ENCODE data around the gene QSOX1.

Gene QSOX1

DNA sequence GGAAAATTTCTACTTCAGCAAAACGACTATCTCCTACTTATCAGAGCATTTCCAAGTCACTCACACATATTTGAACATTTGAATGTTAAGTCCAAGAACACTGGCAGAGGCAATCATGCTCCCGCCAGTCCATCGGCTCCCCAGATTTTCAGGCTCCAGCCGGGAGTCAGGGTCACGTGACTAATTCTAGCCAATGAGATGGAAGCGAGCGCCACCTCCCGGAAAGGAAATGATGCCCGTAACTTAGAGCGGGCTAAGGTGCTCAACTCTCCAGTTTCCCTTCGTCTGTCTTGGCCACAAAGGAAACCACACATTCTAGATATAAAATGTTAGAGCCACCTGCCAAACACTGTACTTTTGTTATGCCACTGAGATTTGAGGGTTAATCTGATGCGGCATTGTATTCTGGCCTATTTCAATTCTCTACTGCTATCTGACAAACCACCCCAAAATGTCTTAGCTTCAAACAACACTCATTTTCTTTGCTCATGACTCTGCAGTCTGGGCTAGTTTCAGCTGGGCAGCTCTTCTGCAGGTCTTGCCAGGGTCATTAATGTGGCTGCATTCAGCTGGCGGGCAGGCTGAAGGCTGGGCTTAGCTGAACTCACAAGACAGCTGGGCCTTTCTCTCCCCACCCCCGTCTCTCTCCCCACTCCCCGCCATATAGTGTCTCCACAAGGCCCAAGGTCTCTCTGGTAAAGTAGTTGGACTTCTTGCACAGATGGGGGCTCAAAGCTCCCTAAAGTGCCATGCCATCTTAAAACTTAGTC, 58.9 kb downstream of the QSOX1 start:
- peak; percentile 72 for DNase-seq (ENCODE audit: low read depth)
- H3K4me3 ChIP-seq (ENCODE audit: low read depth, low read length) = no peak overlapping the region
- TF ChIP-seq, protein P1, sequence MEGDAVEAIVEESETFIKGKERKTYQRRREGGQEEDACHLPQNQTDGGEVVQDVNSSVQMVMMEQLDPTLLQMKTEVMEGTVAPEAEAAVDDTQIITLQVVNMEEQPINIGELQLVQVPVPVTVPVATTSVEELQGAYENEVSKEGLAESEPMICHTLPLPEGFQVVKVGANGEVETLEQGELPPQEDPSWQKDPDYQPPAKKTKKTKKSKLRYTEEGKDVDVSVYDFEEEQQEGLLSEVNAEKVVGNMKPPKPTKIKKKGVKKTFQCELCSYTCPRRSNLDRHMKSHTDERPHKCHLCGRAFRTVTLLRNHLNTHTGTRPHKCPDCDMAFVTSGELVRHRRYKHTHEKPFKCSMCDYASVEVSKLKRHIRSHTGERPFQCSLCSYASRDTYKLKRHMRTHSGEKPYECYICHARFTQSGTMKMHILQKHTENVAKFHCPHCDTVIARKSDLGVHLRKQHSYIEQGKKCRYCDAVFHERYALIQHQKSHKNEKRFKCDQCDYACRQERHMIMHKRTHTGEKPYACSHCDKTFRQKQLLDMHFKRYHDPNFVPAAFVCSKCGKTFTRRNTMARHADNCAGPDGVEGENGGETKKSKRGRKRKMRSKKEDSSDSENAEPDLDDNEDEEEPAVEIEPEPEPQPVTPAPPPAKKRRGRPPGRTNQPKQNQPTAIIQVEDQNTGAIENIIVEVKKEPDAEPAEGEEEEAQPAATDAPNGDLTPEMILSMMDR (IDR thresholded peaks at IDR 0.05; ENCODE audit: insufficient read depth, low read depth, low read length, missing control alignments) = peak; percentile 7

DNA sequence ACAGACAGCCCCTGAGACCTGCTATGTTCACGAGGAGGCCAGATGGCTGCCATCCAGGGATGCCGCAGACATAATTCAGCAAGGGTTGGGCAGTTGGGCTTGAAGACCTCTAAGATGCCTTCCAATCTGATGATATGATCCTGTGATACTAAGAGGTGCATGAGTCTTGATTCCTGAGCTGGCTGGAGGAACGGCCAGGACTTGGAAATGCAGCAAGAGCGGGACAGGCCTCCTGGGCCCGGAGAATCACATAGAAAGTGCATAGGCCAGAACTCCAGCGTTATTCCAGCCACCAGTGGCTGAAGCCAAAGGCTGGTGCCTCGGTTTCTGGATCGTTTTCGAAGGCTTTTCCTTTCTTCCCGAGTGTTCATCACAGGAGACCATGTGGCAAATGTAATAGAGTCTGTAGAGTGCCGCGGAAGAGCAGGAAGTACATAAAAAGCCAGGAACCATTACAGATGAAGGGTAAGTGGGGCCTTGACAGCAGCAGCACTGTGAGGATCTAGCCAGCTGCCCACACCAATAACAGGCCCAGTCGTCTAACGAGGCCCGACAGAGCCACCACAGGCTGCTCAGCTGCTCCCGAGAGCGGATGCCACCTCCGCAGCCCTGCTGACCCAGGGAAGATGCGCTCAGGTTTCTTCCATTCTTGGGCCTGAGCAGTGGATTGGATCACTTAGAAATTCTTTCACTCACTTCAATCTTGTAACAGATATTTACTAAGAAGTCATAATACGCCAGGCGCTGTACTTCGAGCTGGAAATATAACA, 61.4 kb downstream of the QSOX1 start:
- TF ChIP-seq, protein P1 (IDR thresholded peaks at IDR 0.05; ENCODE audit: insufficient read depth, low read depth, low read length, missing control alignments) = no peak
- no peak for DNase-seq (ENCODE audit: low read depth)
- no peak overlapping the region for H3K4me3 ChIP-seq (ENCODE audit: low read depth, low read length)

DNA sequence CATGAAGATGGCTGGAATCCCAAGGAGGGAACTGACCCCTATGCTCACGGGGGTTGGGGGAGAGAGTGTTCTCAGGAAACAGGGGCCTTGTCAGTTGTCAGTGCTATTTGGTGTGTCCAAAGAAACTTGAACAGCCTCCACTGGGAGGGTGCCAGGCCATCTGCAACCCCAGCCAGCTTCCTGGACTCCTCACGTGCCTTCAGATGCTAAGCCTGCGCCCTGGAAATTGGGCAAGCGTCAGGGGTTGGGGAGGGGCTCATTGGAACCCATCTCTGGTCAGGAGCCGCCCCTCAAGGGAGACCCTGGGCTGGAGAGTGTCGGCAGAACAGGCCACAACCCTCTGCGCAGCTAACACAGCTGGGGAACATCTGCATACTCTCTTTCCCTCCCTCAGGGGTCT, 62.3 kb downstream of the QSOX1 start:
- no peak overlapping the region for H3K4me3 ChIP-seq (ENCODE audit: low read depth, low read length)
- TF ChIP-seq, protein P1 (IDR thresholded peaks at IDR 0.05; ENCODE audit: insufficient read depth, low read depth, low read length, missing control alignments) = no peak
- DNase-seq (ENCODE audit: low read depth) = no peak

DNA sequence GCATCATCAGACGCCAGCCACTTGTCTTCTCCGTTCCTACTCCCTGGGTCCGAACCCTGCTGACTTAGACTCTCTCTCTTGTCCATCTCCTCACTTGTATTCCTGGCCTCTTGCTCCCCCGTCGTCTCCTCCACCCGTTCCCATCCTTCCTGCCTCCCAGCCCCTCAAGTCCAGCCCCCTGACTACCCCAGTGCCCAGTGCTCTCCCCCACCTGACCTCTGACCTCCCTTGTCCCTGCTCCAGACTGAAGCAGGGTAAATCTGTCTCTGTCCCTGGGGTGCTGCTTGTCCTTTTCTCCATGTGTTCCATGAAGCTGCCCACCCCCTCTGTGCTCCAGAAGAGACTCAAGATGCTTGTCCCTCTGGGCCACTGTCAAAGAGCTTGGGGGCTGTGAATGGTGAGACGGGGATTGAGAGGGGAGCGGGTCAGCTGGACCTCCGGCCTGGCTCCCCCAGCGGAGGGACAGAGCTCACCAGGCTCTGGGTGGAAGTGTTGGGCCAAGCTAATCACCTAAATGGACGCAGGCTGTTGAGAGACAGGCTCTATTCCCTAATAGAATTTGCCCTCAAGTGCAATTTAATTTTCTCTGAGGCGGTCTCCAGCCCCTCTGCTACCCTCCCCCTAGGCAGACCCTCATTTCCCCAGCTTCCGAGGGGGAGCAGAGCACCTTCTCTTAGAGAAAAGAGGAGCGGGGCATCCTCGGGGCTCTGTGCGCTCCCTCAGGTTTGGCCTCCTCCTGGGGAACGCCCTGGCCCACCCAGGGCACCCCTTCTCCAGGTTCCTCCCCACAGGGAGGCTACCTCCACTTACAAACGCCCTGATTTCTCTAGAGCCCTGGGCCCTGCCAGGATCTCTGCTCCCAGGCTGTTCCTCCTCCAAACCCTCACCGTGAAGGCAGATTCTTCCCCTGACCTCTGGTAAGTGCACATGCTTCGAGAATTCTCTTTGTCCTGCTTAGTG, 64.4 kb downstream of the QSOX1 start:
- DNase-seq (ENCODE audit: low read depth) = no peak
- no peak overlapping the region for H3K4me3 ChIP-seq (ENCODE audit: low read depth, low read length)
- TF ChIP-seq, protein P1 (IDR thresholded peaks at IDR 0.05; ENCODE audit: insufficient read depth, low read depth, low read length, missing control alignments) = no peak

DNA sequence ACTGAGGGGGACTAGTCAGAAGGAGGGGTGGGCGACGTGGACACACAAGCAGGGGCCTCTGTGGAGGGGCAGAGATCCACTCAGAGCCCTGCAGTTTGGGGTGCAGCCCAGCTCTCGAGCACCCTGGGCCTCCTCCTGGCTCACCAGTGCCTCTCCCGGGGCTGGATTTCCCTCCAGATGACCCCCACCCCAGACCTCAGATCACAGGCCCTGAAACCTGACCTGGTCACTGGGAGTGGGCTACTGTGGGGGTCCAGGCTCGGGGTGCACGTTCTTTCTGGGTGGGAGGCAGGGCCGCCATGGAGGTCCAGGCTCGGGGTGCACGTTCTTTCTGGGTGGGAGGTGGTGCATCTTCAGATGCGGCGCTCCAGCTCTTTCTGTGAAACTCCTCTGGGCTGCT, 65.1 kb downstream of the QSOX1 start:
- TF ChIP-seq, protein P1 (IDR thresholded peaks at IDR 0.05; ENCODE audit: insufficient read depth, low read depth, low read length, missing control alignments) = no peak
- no peak overlapping the region for H3K4me3 ChIP-seq (ENCODE audit: low read depth, low read length)
- DNase-seq (ENCODE audit: low read depth) = no peak

DNA sequence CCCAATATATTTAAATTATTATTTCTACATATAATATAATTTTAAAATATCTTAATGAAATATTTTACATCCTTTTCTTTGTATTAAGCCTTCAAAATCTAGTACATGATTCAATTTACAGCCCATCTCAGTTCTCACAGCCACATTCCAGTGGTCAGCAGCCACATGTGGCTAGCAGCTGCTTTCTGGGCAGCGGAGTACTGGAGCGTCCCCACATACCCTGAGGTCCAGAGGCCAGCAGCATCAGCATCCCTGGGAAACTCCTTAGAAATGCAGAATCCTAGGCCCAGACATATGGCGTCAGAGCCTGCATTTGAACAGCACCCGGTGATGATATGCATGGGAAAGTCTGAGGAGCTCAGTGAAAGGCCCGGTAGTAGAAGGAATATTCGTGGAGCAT, 66.8 kb downstream of the QSOX1 start:
- no peak overlapping the region for H3K4me3 ChIP-seq (ENCODE audit: low read depth, low read length)
- DNase-seq (ENCODE audit: low read depth) = no peak
- TF ChIP-seq, protein P1 (IDR thresholded peaks at IDR 0.05; ENCODE audit: insufficient read depth, low read depth, low read length, missing control alignments) = no peak

Measured in GM12865 (cell line).